PC-3 (cell line): ENCODE measurements around the gene PIGC. TPM values are rescaled to one million over a fixed set of nuclear protein-coding genes. Genes with fewer than 3 reads are reported as not detected.
"Not testable (repeated sequence)": the region's sequence is repeated elsewhere in the genome, so short reads cannot be mapped to it uniquely, and the experiment has no call there.

Source experiments
- ATAC-seq: fragments of 200-7000 bp; cut with Tn5 transposase; 2 replicates; pipeline ENCODE4 v1.9.1; 2020; ENCODE audit warnings: mild to moderate bottlenecking, moderate library complexity
- BruUV-seq: library from RNA; stranded (reverse); fragments of 400-500 nt; replicated peaks from 2 replicates; lab custom pipeline; 2021; lab: Mats Ljungman, UMichigan
- CTCF ChIA-PET: fragments of 300-600 bp; sonication (Branson Sonifier 250); formaldehyde crosslinking; loops from one replicate; lab custom pipeline; 2022; ENCODE audit warnings: antibody characterized with exemption; lab: Charles Lee
- POLR2A ChIA-PET: fragments of 300-600 bp; sonication (Branson Sonifier 250); formaldehyde crosslinking; loops from one replicate; lab custom pipeline; 2022; ENCODE audit warnings: antibody characterized with exemption; ENCODE audit not compliant: unreplicated experiment; lab: Charles Lee
- DNase-seq: peaks from one replicate; pipeline ENCODE4 v3.0.0-alpha.2; 2015
- H2AFZ ChIP-seq: fragments of 300-600 bp; sonication (generic); 2 replicates; pipeline ENCODE4 v1.6.0; 2016; ENCODE audit warnings: antibody characterized with exemption, low read length
- H3F3A ChIP-seq: fragments of 300-600 bp; sonication (generic); one replicate; pipeline ENCODE4 v1.6.0; 2017; ENCODE audit warnings: antibody characterized with exemption, low read length, control low read depth, mild to moderate bottlenecking; ENCODE audit not compliant: unreplicated experiment
- H3K27ac ChIP-seq: fragments of 300-600 bp; sonication (generic); 2 replicates; pipeline ENCODE4 v1.5.1; 2016; ENCODE audit warnings: mild to moderate bottlenecking, low read length
- H3K27me3 ChIP-seq: fragments of 300-600 bp; sonication (generic); 2 replicates; pipeline ENCODE4 v1.6.1; 2016; ENCODE audit warnings: low read length, mixed read lengths
- H3K36me3 ChIP-seq: fragments of 300-600 bp; sonication (generic); 2 replicates; pipeline ENCODE4 v1.6.1; 2016; ENCODE audit warnings: low read depth, mixed run types, low read length, mixed read lengths
- H3K4me1 ChIP-seq: fragments of 300-600 bp; sonication (generic); 2 replicates; pipeline ENCODE4 v1.5.1; 2016; ENCODE audit warnings: low read length; ENCODE audit not compliant: insufficient read depth
- H3K4me2 ChIP-seq: fragments of 300-600 bp; sonication (generic); 2 replicates; pipeline ENCODE4 v1.6.0; 2016; ENCODE audit warnings: low read length
- H3K4me3 ChIP-seq: fragments of 300-600 bp; sonication (generic); 2 replicates; pipeline ENCODE4 v1.5.1; 2016; ENCODE audit warnings: mild to moderate bottlenecking, low read length, mixed read lengths
- H3K79me2 ChIP-seq: fragments of 300-600 bp; sonication (generic); 2 replicates; pipeline ENCODE4 v1.6.1; 2017; ENCODE audit warnings: low read length, mixed read lengths
- H3K9ac ChIP-seq: fragments of 300-600 bp; sonication (generic); 2 replicates; pipeline ENCODE4 v1.6.0; 2016; ENCODE audit warnings: mild to moderate bottlenecking, low read length
- H3K9me2 ChIP-seq: fragments of 300-600 bp; sonication (generic); replicated peaks from 2 replicates; pipeline ENCODE4 v1.6.1; 2016; ENCODE audit warnings: mixed run types, low read length, mixed read lengths
- H3K9me3 ChIP-seq: fragments of 300-600 bp; sonication (generic); 2 replicates; pipeline ENCODE4 v1.6.1; 2016; ENCODE audit warnings: low read length, mixed read lengths
- H4K20me1 ChIP-seq: fragments of 300-600 bp; sonication (generic); 2 replicates; pipeline ENCODE4 v1.6.1; 2016; ENCODE audit warnings: low read length, mixed read lengths
- CTCF ChIP-seq: fragments of 300-600 bp; sonication (generic); conservative IDR thresholded peaks from 2 replicates; pipeline ENCODE4 v1.5.1; 2017; ENCODE audit warnings: antibody characterized with exemption, low read depth, mild to moderate bottlenecking, low read length
- EZH2 ChIP-seq: fragments of 300-600 bp; sonication (generic); IDR thresholded peaks from one replicate; pipeline ENCODE4 v1.6.1; 2017; ENCODE audit warnings: antibody characterized with exemption, mild to moderate bottlenecking, low read length; ENCODE audit not compliant: unreplicated experiment
- EZH2phosphoT487 ChIP-seq: fragments of 300-600 bp; sonication (generic); IDR thresholded peaks from 2 replicates; pipeline ENCODE4 v1.6.1; 2018; ENCODE audit warnings: mild to moderate bottlenecking, antibody characterized with exemption, low read length, borderline replicate concordance
- intact Hi-C: fragments of 100-400 bp; cut with micrococcal nuclease; formaldehyde crosslinking; loops from 2 replicates; pipeline ENCODE4 v1.9.0; 2023
- total RNA-seq: library from RNA; depleted of rRNA; stranded (reverse); fragments of >200 nt; gene quantifications from 2 replicates; pipeline ENCODE4 v1.2.3, GENCODE V29; 2014

Gene PIGC
- total RNA-seq, 1 experiment from 2014 or later = 70.5 TPM

GRCh38 chr1:172442843-172443565, 865 bp downstream of the PIGC start:
- no peaks in the 10 kb centered on the region for H4K20me1 ChIP-seq
- no TSS peak for BruUV-seq
- POLR2A ChIA-PET = interaction anchor here (0.6 to 2.3 kb wide), 5 partner anchors 13 to 982 kb away, joined by 3 to 25 read pairs (median 4); partner anchors contain the start of gene SUCO

GRCh38 chr1:172442404-172442803, 1.5 kb downstream of the PIGC start:
- H3K27ac ChIP-seq = no peak overlapping the region
- CTCF ChIA-PET = interaction anchor here (1.4 kb wide), 1 partner anchor 90 kb away, joined by 3 read pairs; no protein-coding TSS in a partner anchor

More at GRCh38 chr1:172442843-172443565, 865 bp downstream of the PIGC start:
- H3K4me1 ChIP-seq = peaks cover 39% of the 10 kb centered on the region
- no peak for DNase-seq
- H3K27ac ChIP-seq = no peak overlapping the region
- H3K9ac ChIP-seq = peak overlapping the region; percentile 88
- TF ChIP-seq CTCF = no peak
- no peak for TF ChIP-seq EZH2phosphoT487
- no peak for TF ChIP-seq EZH2
- intact Hi-C loops = no loop called here
- peaks cover 45% of the 10 kb centered on the region for H3K79me2 ChIP-seq
- H3K9me3 ChIP-seq = 0 out of 2 replicates have a peak, but pooled peaks cover under 1% of the 10 kb centered on the region
- H3K9me2 ChIP-seq = no peaks in the 10 kb centered on the region
- H3K36me3 ChIP-seq = peaks cover 6% of the 10 kb centered on the region
- H3K4me2 ChIP-seq = peak overlapping the region; percentile 82
- ATAC-seq = no peak
- peak overlapping the region; percentile 88 for H2AFZ ChIP-seq
- H3K4me3 ChIP-seq = peak overlapping the region; percentile 75
- CTCF ChIA-PET = interaction anchor here (0.6 to 1.4 kb wide), 5 partner anchors 26 to 727 kb away, joined by 3 read pairs; no protein-coding TSS in a partner anchor
- H3F3A ChIP-seq = peaks cover 1% of the 10 kb centered on the region
- H3K27me3 ChIP-seq = no peaks in the 10 kb centered on the region

GRCh38 chr1:172437183-172437582, 6.7 kb downstream of the PIGC start:
- H4K20me1 ChIP-seq, H3K27ac ChIP-seq, DNase-seq, intact Hi-C loops, H2AFZ ChIP-seq, H3K27me3 ChIP-seq, H3K9me2 ChIP-seq, CTCF ChIA-PET, H3K4me1 ChIP-seq, H3K36me3 ChIP-seq, H3K4me2 ChIP-seq, ATAC-seq, H3F3A ChIP-seq, H3K9ac ChIP-seq, BruUV-seq, H3K4me3 ChIP-seq, POLR2A ChIA-PET, H3K9me3 ChIP-seq: not testable (repeated sequence)
- H3K79me2 ChIP-seq = peaks cover 28% of the 10 kb centered on the region

More at GRCh38 chr1:172442404-172442803, 1.5 kb downstream of the PIGC start:
- H4K20me1 ChIP-seq = no peaks in the 10 kb centered on the region
- peaks cover 33% of the 10 kb centered on the region for H3K4me1 ChIP-seq
- POLR2A ChIA-PET = no interaction called here
- H2AFZ ChIP-seq = no peak overlapping the region
- DNase-seq (no peak), ATAC-seq (no peak)
- H3K9me2 ChIP-seq = no peaks in the 10 kb centered on the region
- no peak overlapping the region for H3K9ac ChIP-seq
- H3K79me2 ChIP-seq = peaks cover 46% of the 10 kb centered on the region
- no peaks in the 10 kb centered on the region for H3F3A ChIP-seq
- H3K36me3 ChIP-seq = peaks cover 6% of the 10 kb centered on the region
- TF ChIP-seq EZH2 (no peak), EZH2phosphoT487 (no peak), CTCF (no peak)
- H3K4me2 ChIP-seq = peak overlapping the region; percentile 82
- peak overlapping the region; percentile 75 for H3K4me3 ChIP-seq
- BruUV-seq = no TSS peak
- intact Hi-C loops = no loop called here
- 0 out of 2 replicates have a peak, but pooled peaks cover 4% of the 10 kb centered on the region for H3K9me3 ChIP-seq
- no peaks in the 10 kb centered on the region for H3K27me3 ChIP-seq
